Breast epithelium (tissue), 3 donors: ENCODE results near the gene DNTTIP2.
A peak's percentile ranks its signal among the peaks of the same experiment; 100 is the strongest.

ENCODE experiments used
- CTCF ChIP-seq, 3 donors: fragments of 450-650 bp; IDR thresholded peaks; one replicate each; pipeline ENCODE4 v1.5.1; 2016 to 2017; ENCODE audit warnings: antibody characterized with exemption in 3 of 3, mild to moderate bottlenecking in 3 of 3, moderate library complexity in 3 of 3
- POLR2A ChIP-seq: fragments of 450-650 bp; IDR thresholded peaks from one replicate; pipeline ENCODE4 v1.6.1; 2016; ENCODE audit warnings: antibody characterized with exemption, mild to moderate bottlenecking, moderate library complexity

DNA sequence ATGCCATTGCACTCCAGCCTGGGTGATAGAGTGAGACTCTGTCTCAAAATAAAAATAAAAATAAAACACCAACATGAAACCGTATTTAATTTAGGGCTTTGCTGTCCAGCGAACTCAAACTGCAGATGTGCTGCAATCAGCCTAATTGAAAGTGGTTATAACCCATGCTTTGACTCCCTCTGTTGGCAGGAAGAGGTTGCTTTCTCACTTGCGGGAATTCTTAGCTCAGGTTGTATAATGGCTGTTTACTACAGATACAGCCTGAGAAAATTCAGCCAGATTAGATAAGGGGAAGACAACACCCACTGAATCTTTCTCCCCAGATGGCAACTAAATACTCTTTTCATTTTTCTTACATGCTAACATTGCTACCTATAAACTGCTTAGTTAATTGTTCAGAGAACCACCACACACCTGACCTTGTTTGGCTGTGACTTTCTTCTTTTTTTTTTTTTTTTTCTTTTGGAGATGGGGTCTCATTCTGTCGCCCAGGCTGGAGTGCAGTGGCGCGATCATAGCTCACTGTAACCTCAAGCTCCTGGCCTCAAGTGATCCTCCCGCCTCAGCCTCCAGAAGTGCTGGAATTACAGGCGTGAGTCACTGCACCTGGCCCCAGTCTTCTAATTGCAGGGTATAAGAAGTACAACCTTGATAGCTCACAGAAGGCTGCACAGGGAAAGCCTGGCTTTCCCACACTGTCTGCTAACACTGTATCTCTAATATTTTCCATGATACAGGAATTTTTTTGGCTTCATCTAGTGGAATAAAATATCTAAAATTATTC lies 34.6 kb downstream of the DNTTIP2 start:
- TF ChIP-seq CTCF (IDR thresholded peaks at IDR 0.05) (peak in 2 of 3 donors; percentile 68 to 69), POLR2A (no peak)
